K562 (cell line): ENCODE data around the gene ABCG1.

Experiments
- HDGF ChIP-seq: fragments of 450-650 bp; IDR thresholded peaks from 2 replicates; pipeline ENCODE4 v1.6.1; 2016
- TF ChIP-seq, protein P1 (sequence below), 3 experiments: IDR thresholded peaks in 2 of 3; conservative IDR thresholded peaks in 1 of 3; 2 replicates each; pipeline ENCODE4 v1.5.1; 2011 to 2012; ENCODE audit warnings: low read length in 3 of 3, mild to moderate bottlenecking in 3 of 3, control low read depth in 2 of 3, improper control_type of control experiment in 1 of 3, inconsistent platforms in 1 of 3, low read depth in 1 of 3, mixed read lengths in 1 of 3, moderate library complexity in 1 of 3; ENCODE audit not compliant: insufficient read depth in 2 of 3

DNA sequence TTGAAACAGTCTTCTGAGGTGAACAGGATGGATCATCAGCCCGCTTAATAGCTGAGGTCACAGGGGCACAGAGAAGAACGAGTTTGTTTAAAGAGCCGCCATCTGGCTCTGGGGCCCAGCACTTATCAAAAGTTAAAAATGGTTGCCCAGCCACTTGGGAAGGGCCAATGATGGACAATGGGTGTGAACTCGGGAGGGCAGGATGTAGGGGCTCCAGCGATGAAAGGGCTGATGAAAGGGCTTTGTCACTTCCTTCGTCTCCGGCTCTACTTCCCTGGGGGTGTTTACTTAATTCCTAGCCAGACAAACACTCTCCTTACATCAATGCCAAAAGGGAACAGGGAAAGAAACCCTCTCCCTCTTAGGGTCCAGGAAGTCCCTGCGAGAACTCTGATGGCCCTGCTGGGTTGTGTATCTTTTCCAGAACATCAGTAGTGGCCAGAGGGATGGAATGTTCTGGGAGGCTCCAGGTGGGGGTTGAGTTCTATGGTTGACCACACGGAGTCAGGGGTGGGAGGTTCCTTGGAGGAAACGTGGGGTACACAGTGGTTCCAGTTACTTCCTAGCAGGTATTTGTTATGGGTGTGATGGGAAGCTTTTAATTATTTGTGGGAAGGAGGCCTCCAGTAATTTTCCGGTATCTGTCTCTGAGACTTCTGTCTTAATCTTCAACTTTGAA lies 9.0 kb upstream of the ABCG1 start:
- TF ChIP-seq HDGF: no peak
- TF ChIP-seq, protein P1, sequence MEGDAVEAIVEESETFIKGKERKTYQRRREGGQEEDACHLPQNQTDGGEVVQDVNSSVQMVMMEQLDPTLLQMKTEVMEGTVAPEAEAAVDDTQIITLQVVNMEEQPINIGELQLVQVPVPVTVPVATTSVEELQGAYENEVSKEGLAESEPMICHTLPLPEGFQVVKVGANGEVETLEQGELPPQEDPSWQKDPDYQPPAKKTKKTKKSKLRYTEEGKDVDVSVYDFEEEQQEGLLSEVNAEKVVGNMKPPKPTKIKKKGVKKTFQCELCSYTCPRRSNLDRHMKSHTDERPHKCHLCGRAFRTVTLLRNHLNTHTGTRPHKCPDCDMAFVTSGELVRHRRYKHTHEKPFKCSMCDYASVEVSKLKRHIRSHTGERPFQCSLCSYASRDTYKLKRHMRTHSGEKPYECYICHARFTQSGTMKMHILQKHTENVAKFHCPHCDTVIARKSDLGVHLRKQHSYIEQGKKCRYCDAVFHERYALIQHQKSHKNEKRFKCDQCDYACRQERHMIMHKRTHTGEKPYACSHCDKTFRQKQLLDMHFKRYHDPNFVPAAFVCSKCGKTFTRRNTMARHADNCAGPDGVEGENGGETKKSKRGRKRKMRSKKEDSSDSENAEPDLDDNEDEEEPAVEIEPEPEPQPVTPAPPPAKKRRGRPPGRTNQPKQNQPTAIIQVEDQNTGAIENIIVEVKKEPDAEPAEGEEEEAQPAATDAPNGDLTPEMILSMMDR (IDR thresholded peaks at IDR 0.05 in 2 of 3, conservative IDR thresholded peaks at IDR 0.05 in 1 of 3; ENCODE audit: insufficient read depth in 2 of 3, low read depth in 1 of 3, low read length in 3 of 3): no peak
